Common myeloid progenitor, CD34-positive (primary cell): ENCODE data around the gene ZNF423.

Experiments used
- CTCF ChIA-PET: fragments of 350-600 bp; sonication (Branson Sonifier 250); formaldehyde crosslinking; loops from one replicate; lab custom pipeline; 2021; ENCODE audit warnings: antibody characterized with exemption; lab: Charles Lee
- POLR2A ChIA-PET: fragments of 350-600 bp; sonication (Branson Sonifier 250); formaldehyde crosslinking; loops from one replicate; lab custom pipeline; 2021; ENCODE audit warnings: antibody characterized with exemption; lab: Charles Lee
- DNase-seq, 3 donors: peaks; one replicate each; pipeline versions ENCODE4 v3.0.0 to v3.0.0-alpha.2; 2013
- H3K27ac ChIP-seq, 2 experiments: 1 replicate in 1 of 2; 2 replicates in 1 of 2; pipeline ENCODE4 v1.7.0; 2013; ENCODE audit warnings: inconsistent platforms in 2 of 2, low read length in 2 of 2, mild to moderate bottlenecking in 2 of 2, low read depth in 1 of 2, moderate library complexity in 1 of 2; ENCODE audit not compliant: severe bottlenecking in 2 of 2, insufficient read depth in 1 of 2, poor library complexity in 1 of 2
- H3K27me3 ChIP-seq, 5 experiments: replicated peaks in 2 of 5; 1 replicate in 3 of 5; 2 replicates in 2 of 5; pipeline versions ENCODE4 v1.6.1 to v1.7.0; 2013; ENCODE audit warnings: low read length in 4 of 5, mild to moderate bottlenecking in 2 of 5, moderate library complexity in 2 of 5, inconsistent platforms in 1 of 5; ENCODE audit not compliant: insufficient read depth in 5 of 5, control insufficient read depth in 4 of 5
- H3K36me3 ChIP-seq, 4 experiments: 1 replicate in 2 of 4; 2 replicates in 2 of 4; pipeline versions ENCODE4 v1.6.1 to v1.7.0; 2013; ENCODE audit warnings: low read length in 3 of 4, control low read depth in 1 of 4, mild to moderate bottlenecking in 1 of 4; ENCODE audit not compliant: control insufficient read depth in 4 of 4, insufficient read depth in 4 of 4
- H3K4me1 ChIP-seq, 4 experiments: 1 replicate in 3 of 4; 2 replicates in 1 of 4; pipeline versions ENCODE4 v1.6.1 to v1.7.1; 2013; ENCODE audit warnings: low read length in 3 of 4, mild to moderate bottlenecking in 3 of 4, control low read depth in 1 of 4, inconsistent platforms in 1 of 4, moderate library complexity in 1 of 4; ENCODE audit not compliant: control insufficient read depth in 4 of 4, insufficient read depth in 4 of 4; ENCODE audit errors: control extremely low read depth in 1 of 4
- H3K4me3 ChIP-seq, 7 experiments: 1 replicate in 4 of 7; 2 replicates in 3 of 7; pipeline versions ENCODE4 v1.5.1 to v1.7.0; 2013; ENCODE audit warnings: mild to moderate bottlenecking in 7 of 7, low read length in 6 of 7, moderate library complexity in 6 of 7, inconsistent platforms in 2 of 7, low read depth in 2 of 7, control low read depth in 1 of 7; ENCODE audit not compliant: insufficient read depth in 4 of 7, control insufficient read depth in 1 of 7; ENCODE audit errors: extremely low read depth in 1 of 7
- H3K9me3 ChIP-seq, 5 experiments: 1 replicate in 4 of 5; 2 replicates in 1 of 5; pipeline versions ENCODE4 v1.6.1 to v1.7.1; 2013; ENCODE audit warnings: low read length in 4 of 5, mild to moderate bottlenecking in 2 of 5, inconsistent platforms in 1 of 5, low read depth in 1 of 5, moderate library complexity in 1 of 5; ENCODE audit not compliant: control insufficient read depth in 4 of 5, insufficient read depth in 2 of 5; ENCODE audit errors: control extremely low read depth in 1 of 5
- WGBS: methylation state at CpG from one replicate; pipeline ENCODE4 v1.1.5; 2013; ENCODE audit not compliant: insufficient coverage; 5-methylcytosine and 5-hydroxymethylcytosine counted together

Gene ZNF423

DNA sequence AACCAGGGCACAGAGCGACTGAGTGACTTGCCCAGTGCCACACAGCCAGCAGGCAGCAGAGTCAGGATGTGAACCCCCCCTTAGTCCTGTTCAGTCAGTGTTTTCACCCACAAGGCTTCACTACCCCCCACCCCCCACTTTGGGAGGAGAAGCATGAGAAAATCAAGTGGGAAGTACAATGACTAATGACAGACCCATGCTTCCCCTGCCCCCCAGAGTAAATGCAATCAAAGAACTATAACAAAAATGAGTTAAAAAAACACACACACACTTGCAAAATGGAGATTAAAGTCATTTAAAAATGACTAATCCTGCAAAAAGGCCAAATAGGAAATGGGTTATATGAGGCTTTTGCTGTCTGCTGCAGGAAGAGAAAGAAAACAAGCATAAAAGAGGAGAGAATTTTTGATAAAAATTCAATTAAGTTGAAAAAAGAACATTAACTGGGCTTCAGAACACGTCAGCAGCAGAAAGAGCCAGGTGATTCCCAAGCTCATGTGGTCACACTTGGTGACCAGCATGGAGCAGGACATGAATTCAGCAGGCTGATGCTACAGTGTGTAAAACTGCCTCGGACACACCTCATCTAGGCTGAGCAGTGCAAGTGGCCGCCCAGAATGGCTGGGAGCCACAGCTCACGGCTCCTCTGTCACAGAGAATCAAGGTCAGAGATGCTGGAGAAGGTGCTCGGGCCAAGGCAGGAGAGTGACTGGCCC, 212.3 kb downstream of the ZNF423 start:
- Histone ChIP-seq H3K4me1 (peaks cover 0 to 8% (median 6%) of the 10 kb centered on the region in 4 experiments), H3K27me3 (no peaks in the 10 kb centered on the region), H3K36me3 (no peaks in the 10 kb centered on the region), H3K27ac (no peak overlapping the region), H3K4me3 (no peak overlapping the region), H3K9me3 (peaks cover 2 to 28% (median 12%) of the 10 kb centered on the region in 5 experiments)
- ChIA-PET CTCF (interaction anchor here (0.9 to 1.9 kb wide), 5 partner anchors 9 to 214 kb away, joined by 3 to 7 read pairs (median 3); no protein-coding TSS in a partner anchor), POLR2A (no interaction called here)
- peak in 2 of 3 donors; percentile 25 to 29 for DNase-seq
- WGBS = 84% methylated on average over 5 of the region's 6 CpGs

DNA sequence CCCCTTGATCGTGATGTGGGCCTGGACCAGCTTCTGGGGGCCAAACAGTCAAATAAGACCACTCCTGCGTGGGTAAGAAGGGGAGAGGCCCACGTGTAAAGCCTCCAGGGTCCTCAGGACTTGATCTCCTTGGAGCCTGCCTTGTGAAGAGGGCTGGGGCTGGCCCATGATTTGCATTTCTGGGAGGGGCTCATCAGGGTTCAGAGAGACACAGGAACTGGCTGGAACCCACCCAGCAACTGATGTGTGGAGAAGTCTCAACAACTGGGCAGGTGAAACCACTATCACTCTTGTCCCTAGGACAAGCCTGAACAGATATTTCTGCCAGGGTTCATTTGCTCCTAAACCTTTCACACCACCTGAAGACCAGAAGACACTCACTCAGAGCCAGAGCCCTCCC, 214.7 kb downstream of the ZNF423 start:
- POLR2A ChIA-PET = no interaction called here

DNA sequence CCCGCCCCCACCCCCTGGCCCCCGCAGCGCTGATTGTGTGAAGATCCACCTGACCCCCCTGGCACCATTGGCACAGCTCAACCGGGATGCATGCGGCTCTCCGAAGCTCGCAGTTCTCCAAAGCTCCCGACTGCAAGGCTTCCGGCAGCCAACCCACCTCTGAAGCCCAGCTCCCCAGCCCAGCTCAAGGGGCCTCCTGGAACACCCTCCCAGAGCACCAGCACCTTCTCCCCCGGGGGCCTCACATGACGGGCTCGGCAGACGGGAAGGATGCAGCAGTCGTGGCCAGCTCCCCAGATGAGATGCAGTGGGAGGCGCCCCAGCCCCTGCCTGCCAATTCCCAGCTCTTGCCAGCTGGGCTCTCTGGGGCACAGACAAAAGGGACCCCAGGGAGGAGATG, 215.3 kb downstream of the ZNF423 start:
- Histone ChIP-seq H3K9me3 (peaks cover 0 to 5% (median 0%) of the 10 kb centered on the region in 5 experiments), H3K36me3 (no peaks in the 10 kb centered on the region), H3K4me3 (no peak overlapping the region), H3K27me3 (no peaks in the 10 kb centered on the region), H3K27ac (no peak overlapping the region), H3K4me1 (peaks cover 0 to 8% (median 6%) of the 10 kb centered on the region in 4 experiments)
- ChIA-PET POLR2A (no interaction called here), CTCF (no interaction called here)
- 29% methylated on average over 10 of the region's 15 CpGs for WGBS
- DNase-seq = peak in 1 of 3 donors; percentile 13

More for the DNA sequence above, 214.7 kb downstream of the ZNF423 start:
- no peak overlapping the region for H3K27ac ChIP-seq
- no peak for DNase-seq
- peaks cover 0 to 8% (median 6%) of the 10 kb centered on the region in 4 experiments for H3K4me1 ChIP-seq
- no peaks in the 10 kb centered on the region for H3K27me3 ChIP-seq
- WGBS = 100% methylated on average over 3 of the region's 3 CpGs
- H3K36me3 ChIP-seq = no peaks in the 10 kb centered on the region
- no peak overlapping the region for H3K4me3 ChIP-seq
- peaks cover 0 to 10% (median 4%) of the 10 kb centered on the region in 5 experiments for H3K9me3 ChIP-seq
- CTCF ChIA-PET = interaction anchor here (1.1 kb wide), 1 partner anchor 13 kb away, joined by 3 read pairs; no protein-coding TSS in a partner anchor

DNA sequence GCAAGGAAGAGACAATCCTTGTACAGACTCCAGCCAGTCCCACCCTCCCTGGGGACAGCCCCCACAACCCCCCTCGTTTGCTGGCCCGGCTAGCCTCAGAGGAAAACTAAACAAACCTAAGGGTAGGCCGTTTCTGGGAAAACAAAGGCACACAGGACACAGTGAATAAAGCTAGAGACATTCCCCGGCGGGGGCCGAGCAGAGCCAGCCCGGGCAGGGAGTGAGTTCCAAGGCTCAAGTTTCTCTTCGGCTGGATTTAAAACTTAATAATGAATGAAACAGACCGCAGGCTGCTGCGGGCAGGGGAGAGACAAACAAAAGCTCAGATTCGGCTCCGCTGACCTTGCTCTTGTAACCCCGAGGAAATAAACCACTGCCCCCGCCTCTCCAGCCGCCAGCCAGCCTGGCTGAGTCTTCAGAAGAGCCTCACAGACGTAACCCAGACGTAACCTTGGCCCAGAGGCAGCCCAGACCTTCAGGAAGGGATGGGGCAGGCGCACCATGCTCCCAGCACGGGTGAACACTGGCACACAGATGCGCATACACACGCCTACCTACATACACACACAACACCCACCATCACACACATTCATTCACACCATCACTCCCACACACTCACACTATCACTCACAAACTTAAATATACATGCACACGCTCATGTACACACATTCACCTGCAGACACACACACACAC, 216.0 kb downstream of the ZNF423 start:
- Histone ChIP-seq H3K4me1 (peaks cover 0 to 8% (median 6%) of the 10 kb centered on the region in 4 experiments), H3K9me3 (no peaks in the 10 kb centered on the region), H3K27ac (no peak overlapping the region), H3K27me3 (no peaks in the 10 kb centered on the region), H3K4me3 (no peak overlapping the region), H3K36me3 (no peaks in the 10 kb centered on the region)
- CTCF ChIA-PET = no interaction called here
- WGBS = 90% methylated on average over 22 of the region's 22 CpGs
- DNase-seq = no peak
- POLR2A ChIA-PET = no interaction called here

DNA sequence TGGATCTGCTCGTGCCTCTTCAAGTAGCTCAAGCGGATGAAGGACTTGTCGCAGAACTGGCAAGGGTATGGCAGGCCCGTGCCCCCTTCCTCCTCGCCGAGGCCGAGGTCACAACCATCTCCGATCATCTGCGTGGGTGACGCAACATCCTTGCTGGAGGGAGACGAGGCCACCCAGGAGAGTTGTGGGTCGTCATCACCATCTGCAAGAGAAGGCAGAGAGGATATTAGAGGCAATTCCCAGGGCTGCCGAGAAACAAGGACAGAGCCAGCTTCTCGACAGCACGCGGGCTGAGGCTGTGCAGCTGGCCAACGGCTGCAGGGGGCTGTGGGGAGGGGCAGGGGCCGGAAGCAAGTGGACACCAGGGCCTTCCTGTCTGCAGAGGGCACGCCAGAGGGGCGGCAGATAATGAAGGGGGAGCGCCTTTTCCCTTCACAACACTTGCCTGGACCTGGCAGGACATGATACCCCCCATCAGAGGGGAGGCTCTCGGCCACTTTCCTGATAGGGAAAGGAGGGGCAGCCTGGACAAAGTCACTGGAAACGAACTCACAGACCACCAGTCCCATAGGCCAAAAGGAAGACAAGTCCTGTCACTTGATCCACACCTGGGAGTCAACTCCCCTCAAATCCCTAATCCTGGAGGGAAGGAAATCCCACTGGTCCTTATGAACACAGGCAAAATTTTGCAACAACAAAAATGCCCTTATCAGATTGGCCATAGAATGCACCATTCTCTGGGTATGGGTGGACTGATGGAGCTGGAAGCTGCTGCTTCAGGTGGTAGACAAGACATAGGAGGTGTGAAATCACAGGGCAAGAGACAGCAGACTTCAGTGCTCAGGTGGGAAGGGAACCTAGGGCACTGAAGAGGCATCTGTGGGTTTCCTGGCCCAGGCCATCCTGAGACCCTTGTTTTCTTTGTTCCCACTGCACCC, 217.0 kb downstream of the ZNF423 start:
- CTCF ChIA-PET = no interaction called here
- peaks cover 0 to 7% (median 5%) of the 10 kb centered on the region in 4 experiments for H3K4me1 ChIP-seq

DNA sequence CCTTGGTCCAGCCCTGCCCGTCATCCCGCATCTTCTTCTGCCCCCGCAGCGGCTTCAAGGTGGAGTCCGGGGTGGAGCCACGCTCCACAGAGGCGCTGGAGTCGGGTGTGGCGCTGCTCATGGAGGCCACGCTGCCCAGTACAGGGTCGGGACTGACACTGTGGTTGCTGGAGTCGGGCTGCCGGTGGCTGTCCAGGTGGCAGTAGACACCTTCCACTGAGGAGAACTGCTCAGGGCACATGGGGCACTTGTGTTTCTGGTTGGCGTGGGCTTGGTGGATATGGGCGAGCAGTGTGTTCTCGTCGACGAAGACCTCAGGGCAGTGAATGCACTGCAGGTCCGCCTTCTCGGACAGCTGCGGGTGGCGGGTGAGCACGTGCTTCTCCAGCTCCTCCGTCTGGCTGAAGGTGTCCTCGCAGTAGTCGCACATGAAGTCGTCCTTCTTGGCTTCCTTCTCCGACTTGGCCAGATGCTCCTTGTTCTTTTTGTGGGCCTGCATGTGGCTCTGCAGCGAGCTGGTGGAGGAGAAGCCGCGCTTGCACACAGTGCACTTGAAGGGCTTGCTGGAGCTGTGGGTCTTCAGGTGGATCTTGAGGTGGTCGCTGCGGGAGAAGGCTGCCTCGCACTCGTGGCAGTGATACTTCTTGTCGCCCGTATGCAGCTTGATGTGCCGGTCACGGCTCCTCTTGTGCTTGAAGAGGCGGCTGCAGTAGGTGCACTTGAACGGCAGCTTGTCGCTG, 217.8 kb downstream of the ZNF423 start:
- 95% methylated on average over 42 of the region's 42 CpGs for WGBS
- no peak overlapping the region for H3K27ac ChIP-seq
- ChIA-PET CTCF (no interaction called here), POLR2A (no interaction called here)
- H3K9me3 ChIP-seq = no peaks in the 10 kb centered on the region
- no peaks in the 10 kb centered on the region for H3K36me3 ChIP-seq
- H3K4me3 ChIP-seq = no peak overlapping the region
- H3K4me1 ChIP-seq = peaks cover 0 to 3% (median under 1%) of the 10 kb centered on the region in 4 experiments
- no peak for DNase-seq
- no peaks in the 10 kb centered on the region for H3K27me3 ChIP-seq

More for the DNA sequence above, 217.0 kb downstream of the ZNF423 start:
- no peaks in the 10 kb centered on the region for H3K27me3 ChIP-seq
- no peaks in the 10 kb centered on the region for H3K9me3 ChIP-seq
- no peak overlapping the region for H3K27ac ChIP-seq
- no peaks in the 10 kb centered on the region for H3K36me3 ChIP-seq
- no peak overlapping the region for H3K4me3 ChIP-seq
- POLR2A ChIA-PET = interaction anchor here (0.6 kb wide), 1 partner anchor 99 kb away, joined by 4 read pairs; no protein-coding TSS in a partner anchor
- 96% methylated on average over 22 of the region's 23 CpGs for WGBS
- no peak for DNase-seq
